ENCODE results near the gene PBRM1. TPM values are rescaled to one million over a fixed set of nuclear protein-coding genes. Genes with fewer than 3 reads are reported as not detected.

Gene PBRM1
- total and polyA plus RNA-seq, 2 of the 8 experiments (the other 6 are each of a cell fraction or from before 2014, with no cell fraction given) = 19.3 to 65.8 TPM

GRCh38 chr3:52703341-52703740 lies 17.6 kb upstream of the PBRM1 start:
- ChIA-PET CTCF (ENCODE audit: partially characterized antibody) (no interaction called here), POLR2A (ENCODE audit: partially characterized antibody) (interaction anchor here (18.8 kb wide), 1 partner anchor 12 kb away, joined by 347 read pairs; the partner anchor contains the start of genes GNL3 and PBRM1)
- Histone ChIP-seq H3K4me1 (replicated peaks in 1 of 4; ENCODE audit: control insufficient read depth in 3 of 4, insufficient read depth in 4 of 4, low read length in 3 of 4) (peaks cover 0 to 5% (median 2%) of the 10 kb centered on the region in 4 experiments; a peak in 5 of 7 replicates), H3K23ac (ENCODE audit: insufficient read length) (no peak overlapping the region), H3K79me2 (ENCODE audit: control insufficient read depth in 1 of 2, insufficient read depth in 2 of 2, low read length in 2 of 2) (peaks cover 0 to 32% of the 10 kb centered on the region in 2 experiments; a peak in 2 of 4 replicates), H3K4me2 (ENCODE audit: insufficient read depth in 1 of 2, low read depth in 2 of 2, low read length in 2 of 2) (no peak overlapping the region), H3K4me3 (ENCODE audit: extremely low read depth in 1 of 4, insufficient read depth in 2 of 4, low read depth in 3 of 4, low read length in 4 of 4) (no peak overlapping the region), H4K20me1 (replicated peaks in 1 of 2; ENCODE audit: control insufficient read depth in 1 of 2, insufficient read depth in 2 of 2, low read length in 2 of 2) (no peaks in the 10 kb centered on the region), H2BK20ac (ENCODE audit: low read length) (no peak overlapping the region), H3K14ac (ENCODE audit: insufficient read length) (no peak overlapping the region), H2BK120ac (replicated peaks; ENCODE audit: low read depth, low read length) (no peak overlapping the region), H3K18ac (ENCODE audit: extremely low read depth, low read length) (no peak overlapping the region), H3K79me1 (ENCODE audit: low read depth, low read length) (peaks cover 8% of the 10 kb centered on the region), H3K36me3 (ENCODE audit: control insufficient read depth in 2 of 4, insufficient read depth in 4 of 4, low read length in 3 of 4) (peaks cover 0 to 12% (median 1%) of the 10 kb centered on the region in 4 experiments; a peak in 4 of 8 replicates), H2BK15ac (ENCODE audit: low read length) (no peak overlapping the region), H4K8ac (ENCODE audit: extremely low read depth, insufficient read depth, low read length) (no peak overlapping the region), H3K9ac (replicated peaks in 1 of 4; ENCODE audit: extremely low read depth in 1 of 4, low read depth in 3 of 4, low read length in 3 of 4) (no peak overlapping the region), H3K27me3 (replicated peaks in 1 of 4; ENCODE audit: control insufficient read depth in 3 of 4, extremely low read depth in 1 of 4, insufficient read depth in 3 of 4, low read length in 3 of 4) (no peaks in the 10 kb centered on the region), H4K91ac (replicated peaks; ENCODE audit: insufficient read length, low read length) (no peak overlapping the region), H3K4ac (replicated peaks; ENCODE audit: insufficient read length, low read depth, low read length) (no peak overlapping the region), H3K56ac (replicated peaks; ENCODE audit: insufficient read length, low read depth, low read length) (no peak overlapping the region), H4K5ac (ENCODE audit: insufficient read length, low read depth, low read length) (no peak overlapping the region), H2AFZ (ENCODE audit: low read length) (no peak overlapping the region), H3K27ac (ENCODE audit: low read depth, low read length) (no peak overlapping the region), H2BK5ac (ENCODE audit: low read depth, low read length) (no peak overlapping the region), H3K23me2 (ENCODE audit: low read depth, low read length) (peaks cover 13% of the 10 kb centered on the region), H2BK12ac (ENCODE audit: low read depth, low read length) (no peak overlapping the region), H2AK5ac (ENCODE audit: low read depth, low read length) (no peak overlapping the region), H3K9me3 (ENCODE audit: insufficient read depth in 2 of 2, low read depth in 1 of 2, low read length in 1 of 2) (no peaks in the 10 kb centered on the region)
- FAIRE-seq = no peak
- TF ChIP-seq SIX5 (IDR thresholded peaks at IDR 0.05; ENCODE audit: low read depth, low read length) = no peak
- no peak for TF ChIP-seq CHD2 (IDR thresholded peaks at IDR 0.05; ENCODE audit: low read length)
- TF ChIP-seq ZNF274 (IDR thresholded peaks at IDR 0.05; ENCODE audit: borderline replicate concordance, extremely low read depth, low read length) = no peak
- TF ChIP-seq SP2 (IDR thresholded peaks at IDR 0.05; ENCODE audit: low read length) = no peak
- TF ChIP-seq KDM5A (IDR thresholded peaks at IDR 0.05; ENCODE audit: low read length) = no peak
- TF ChIP-seq E2F6 (IDR thresholded peaks at IDR 0.05) = no peak
- peak in 1 of 2 experiments; percentile 11 for DNase-seq (ENCODE audit: low read depth in 1 of 2, low spot score in 2 of 2)
- 97% methylated on average over 7 of the region's 7 CpGs; no CpG with 5 or more reads in 1 of the 2 experiments for WGBS, 2 experiments (ENCODE audit: extremely low coverage in 1 of 2, insufficient coverage in 1 of 2, insufficient read length in 1 of 2, insufficient replicate concordance in 2 of 2, low coverage in 1 of 2, low lambda C conversion rate in 2 of 2, missing lambda C conversion rate in 1 of 2)

Measured in H1 (cell line).